ENCODE results near the gene HAVCR1.

- no peak for TF ChIP-seq EZH2 (optimal IDR thresholded peaks at IDR 0.05; ENCODE audit: low read depth, low read length)
- TF ChIP-seq EZH2phosphoT487 (IDR thresholded peaks at IDR 0.05; ENCODE audit: low read length): no peak
Observed at GRCh38 chr5:157072508-157072907, 13.6 kb upstream of the HAVCR1 start.

All from MM.1S (cell line).